HTR-8/SVneo (cell line): Measurements from ENCODE around the gene GALNT10.

Source experiments
- DNase-seq: peaks from one replicate; pipeline ENCODE4 v3.0.0; 2011; ENCODE audit warnings: low spot score, mixed read lengths; ENCODE audit not compliant: insufficient read length
- FAIRE-seq: peaks from 2 replicates; lab custom pipeline; 2011; peaks lifted over from hg19 to GRCh38; lab: Jason Lieb, UNC

GALNT10 gene

GRCh38 chr5:154201108-154201769 is 10.7 kb downstream of the GALNT10 start:
- FAIRE-seq (no peak), DNase-seq (no peak)

DNA sequence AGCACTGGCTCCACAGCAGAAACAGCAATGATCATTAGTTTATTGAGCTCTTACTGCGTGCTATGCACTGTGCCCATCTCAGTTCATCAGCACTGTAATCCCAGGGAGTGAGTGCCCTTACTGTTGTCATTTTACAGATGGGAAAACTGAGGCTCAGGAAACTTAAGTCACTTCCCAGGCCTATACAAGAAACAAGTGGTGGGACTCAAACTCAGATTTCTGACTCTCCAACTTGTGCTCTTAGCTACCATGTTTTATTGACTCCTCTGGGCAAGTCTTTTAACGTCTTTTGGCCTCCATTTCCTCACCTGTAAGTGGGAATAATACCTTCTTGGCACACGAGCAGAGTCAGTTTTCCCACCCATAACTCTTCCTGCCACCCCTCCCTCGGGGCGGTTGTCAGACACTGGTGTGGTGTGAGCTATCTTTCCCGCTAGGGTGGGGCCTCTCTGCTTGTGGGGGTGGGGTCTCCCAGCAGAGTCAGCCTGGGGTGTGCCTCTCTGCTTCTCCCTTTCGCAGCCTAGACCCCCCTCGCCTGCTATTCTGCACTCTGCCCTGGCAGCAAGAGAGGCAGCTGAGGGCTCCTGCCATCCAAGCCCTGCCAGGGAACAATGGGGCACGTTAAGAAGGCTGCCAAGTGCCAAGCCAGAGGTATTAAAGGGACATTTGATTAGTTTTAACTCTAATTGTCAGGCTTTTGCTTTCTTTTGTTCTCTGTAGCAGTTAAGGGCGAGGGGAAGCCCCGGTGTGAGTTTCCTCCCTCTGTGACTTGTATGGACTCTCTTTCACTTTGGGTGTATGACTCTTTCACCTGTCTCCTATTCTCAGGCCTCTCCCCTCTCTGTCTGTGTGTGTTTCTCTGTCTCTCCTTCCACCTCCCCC is 12.1 kb downstream of the GALNT10 start:
- DNase-seq: no peak
- no peak for FAIRE-seq

DNA sequence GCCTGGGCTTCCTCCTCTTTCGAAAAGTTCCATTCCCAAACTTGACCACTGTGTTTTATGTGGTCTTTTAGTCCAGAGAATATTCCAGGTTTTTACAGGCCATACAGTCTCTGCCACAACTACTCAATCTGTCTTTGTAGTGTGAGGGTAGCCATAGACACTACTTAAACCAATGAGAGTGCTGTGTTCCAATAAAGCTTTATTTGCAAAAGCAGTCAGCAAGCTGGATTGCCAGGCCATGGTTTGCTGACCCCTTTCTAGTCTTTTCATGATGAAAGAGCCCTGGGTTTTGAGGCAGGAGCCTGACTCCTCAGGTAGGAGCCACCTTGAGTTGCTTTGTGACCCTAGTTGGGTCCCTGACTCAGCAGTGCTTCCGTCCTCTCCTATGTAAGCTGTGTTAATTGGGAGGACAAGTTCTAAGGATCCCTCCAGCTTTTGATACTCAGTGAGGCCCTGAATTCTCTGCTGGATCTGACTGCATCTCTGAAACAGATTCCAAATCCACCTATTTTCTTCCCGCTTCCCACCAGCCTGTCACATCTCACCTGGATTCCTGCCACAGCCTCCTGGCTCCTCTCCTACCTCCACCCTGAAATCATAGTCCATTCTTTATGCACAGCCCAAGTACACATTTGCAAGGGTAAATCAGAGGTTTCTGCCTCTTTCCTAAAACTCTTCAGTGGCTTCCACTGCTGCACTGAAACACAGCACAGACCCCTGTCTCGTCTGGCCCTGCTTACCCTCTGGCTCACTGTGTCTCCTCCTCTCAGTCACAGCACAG is 13.5 kb downstream of the GALNT10 start:
- DNase-seq (no peak), FAIRE-seq (no peak)

DNA sequence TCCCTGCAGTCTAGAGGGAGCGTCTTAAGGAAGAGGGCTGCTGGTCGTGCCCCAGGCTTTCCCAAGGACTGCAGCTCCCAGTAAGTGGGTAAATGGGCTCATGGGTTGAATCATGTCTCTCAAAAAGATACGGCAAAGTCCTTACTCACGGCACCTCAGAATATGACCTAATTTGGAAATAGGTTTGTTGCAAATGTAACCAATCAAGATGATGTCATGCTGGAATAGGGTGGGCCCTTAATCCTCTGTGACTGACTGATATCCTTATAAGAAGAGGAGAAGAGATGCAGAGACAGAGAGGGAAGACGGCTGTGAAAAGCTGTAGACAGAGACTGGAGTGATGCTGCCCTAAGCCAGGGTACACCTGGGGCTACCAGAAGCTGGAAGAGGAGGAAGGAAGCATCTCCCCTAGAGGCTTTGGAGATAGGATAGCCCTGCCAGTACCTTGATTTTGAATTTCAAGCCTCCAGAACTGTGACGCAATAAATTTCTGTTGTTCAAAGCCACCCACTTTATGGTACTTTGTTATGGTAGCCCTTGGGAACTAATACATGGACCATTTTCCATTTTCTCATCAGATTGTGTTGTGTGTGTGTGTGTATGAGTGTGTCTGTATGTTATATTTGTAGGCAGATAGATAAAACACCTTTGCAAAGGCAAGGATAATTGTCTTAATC is 15.0 kb downstream of the GALNT10 start:
- no peak for DNase-seq
- FAIRE-seq: no peak

GRCh38 chr5:154206311-154206710 is 15.8 kb downstream of the GALNT10 start:
- FAIRE-seq (no peak), DNase-seq (no peak)

DNA sequence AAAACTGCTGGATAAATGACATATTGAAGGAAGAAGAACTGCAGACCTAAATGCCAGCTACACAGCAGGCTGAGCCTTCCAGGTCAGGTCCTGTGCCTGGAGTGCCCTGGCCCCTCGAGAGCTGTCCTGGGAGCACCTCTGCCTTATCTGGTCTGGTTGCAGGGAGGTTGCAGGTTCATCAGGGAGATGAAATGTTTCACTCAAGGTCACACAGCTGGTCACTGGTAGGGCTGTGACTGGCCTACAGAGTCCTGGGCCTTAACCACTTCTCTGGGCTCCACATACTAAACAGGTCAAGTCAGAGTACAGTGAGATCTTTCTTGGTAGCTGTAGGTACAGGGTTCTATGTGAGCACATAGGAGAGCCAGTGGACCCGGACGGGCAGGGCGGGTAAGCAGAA is 16.7 kb downstream of the GALNT10 start:
- FAIRE-seq (no peak), DNase-seq (no peak)

GRCh38 chr5:154209591-154210081 is 19.1 kb downstream of the GALNT10 start:
- DNase-seq: no peak
- FAIRE-seq: no peak

- DNase-seq (no peak), FAIRE-seq (no peak)
Observed at GRCh38 chr5:154210163-154210562, 19.6 kb downstream of the GALNT10 start.

DNA sequence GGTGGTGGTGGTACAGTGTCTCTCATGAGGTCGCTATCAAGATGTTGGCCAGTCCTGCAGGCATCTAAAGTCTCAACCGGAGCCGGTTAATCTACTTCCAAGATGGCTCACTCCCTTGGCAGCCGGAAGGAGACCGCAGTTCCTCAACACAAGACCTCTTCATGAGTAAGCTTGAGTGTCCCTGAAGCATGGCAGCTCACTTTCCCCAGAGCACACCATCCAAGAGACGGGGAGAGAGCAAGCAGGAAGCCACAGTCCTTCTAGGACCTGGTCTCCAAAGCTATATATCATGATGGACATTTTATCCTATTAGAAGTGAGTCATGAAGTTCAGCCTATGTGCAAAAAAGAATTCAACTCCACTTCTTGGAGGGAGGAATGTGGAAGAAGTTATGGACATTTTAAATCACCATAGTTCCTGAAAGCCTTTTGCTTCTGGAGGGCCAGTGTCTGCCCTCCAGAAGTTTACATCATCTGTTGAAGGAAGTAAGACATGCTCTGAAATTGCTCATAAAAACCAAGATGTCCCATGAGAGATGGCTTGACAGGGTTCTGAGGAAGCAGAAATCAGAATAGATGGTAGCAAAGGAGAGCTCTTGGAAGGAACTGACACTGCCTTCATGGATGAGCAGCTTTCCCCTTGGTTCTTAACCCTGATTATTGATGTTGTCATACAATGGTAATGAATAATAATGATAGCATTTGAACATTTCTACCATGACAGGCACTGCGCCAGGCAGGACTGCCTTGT is 21.3 kb downstream of the GALNT10 start:
- no peak for DNase-seq
- no peak for FAIRE-seq

DNA sequence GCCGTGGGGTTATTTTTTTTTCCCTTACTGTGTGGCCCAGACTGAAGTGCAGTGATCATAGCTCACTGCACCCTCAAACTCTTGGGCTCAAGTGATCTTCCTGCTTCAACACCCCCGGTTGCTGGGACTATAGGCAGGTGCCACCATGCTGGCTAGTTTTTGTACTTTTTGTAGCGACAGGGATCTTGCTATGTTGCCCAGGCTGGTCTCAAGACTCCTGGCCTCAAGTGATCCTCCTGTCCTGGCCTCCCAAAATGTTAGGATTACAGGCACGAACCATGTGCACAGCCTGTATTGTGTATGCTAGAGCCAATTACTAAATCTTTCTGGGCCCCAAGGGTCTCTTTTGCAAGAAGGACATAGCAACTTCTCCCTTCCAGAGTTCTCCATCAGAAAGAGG is 23.1 kb downstream of the GALNT10 start:
- FAIRE-seq: no peak
- no peak for DNase-seq

GRCh38 chr5:154214371-154215106 is 24.0 kb downstream of the GALNT10 start:
- no peak for FAIRE-seq
- peak; percentile 45 for DNase-seq

GRCh38 chr5:154215571-154216325 is 25.2 kb downstream of the GALNT10 start:
- FAIRE-seq: no peak

GRCh38 chr5:154217462-154217861 is 26.9 kb downstream of the GALNT10 start:
- DNase-seq (no peak), FAIRE-seq (no peak)

More at GRCh38 chr5:154215571-154216325, 25.2 kb downstream of the GALNT10 start:
- DNase-seq: no peak

DNA sequence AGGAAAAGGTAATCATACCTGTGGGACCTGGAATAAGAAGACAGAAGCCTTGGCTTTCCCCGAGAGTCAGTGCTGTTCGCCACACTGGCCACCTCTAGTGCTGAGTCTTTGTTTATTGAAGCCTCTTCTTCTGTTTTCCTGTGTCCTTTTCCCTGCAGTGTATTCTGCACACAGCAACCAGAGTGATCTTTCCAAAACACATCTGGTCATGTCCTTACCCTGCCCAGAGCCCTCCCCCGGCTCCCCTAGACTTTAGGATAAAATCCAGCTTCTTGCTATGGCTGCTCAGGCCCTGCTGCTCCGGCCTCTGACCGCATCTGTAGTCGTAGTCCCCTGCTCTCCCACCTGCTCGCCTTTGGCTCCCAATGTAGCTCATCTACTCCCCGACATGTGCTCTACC is 28.3 kb downstream of the GALNT10 start:
- DNase-seq: no peak
- no peak for FAIRE-seq

GRCh38 chr5:154220625-154221024 is 30.1 kb downstream of the GALNT10 start:
- FAIRE-seq (no peak), DNase-seq (peak; percentile 36)

GRCh38 chr5:154221371-154221896 is 30.9 kb downstream of the GALNT10 start:
- peak; percentile 58 for DNase-seq
- FAIRE-seq: peak; percentile 33

DNA sequence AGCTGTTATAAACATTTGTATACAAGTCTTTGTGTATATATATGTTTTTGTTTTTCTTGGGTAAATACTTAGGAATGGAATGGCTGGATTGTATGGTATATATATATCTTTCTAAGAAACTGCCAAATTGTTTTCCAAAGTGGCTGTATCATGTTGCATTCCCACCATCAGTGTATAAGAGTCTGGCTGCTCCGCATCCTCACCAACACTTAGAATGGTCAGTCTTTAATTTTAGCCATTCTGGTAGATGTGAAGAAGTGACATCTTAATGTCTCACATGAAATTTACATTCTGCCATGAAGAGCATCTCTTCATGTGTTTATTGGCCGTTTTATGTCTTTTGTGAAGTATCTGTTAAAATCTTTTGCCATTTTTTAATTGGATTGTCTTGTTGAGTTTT is 31.9 kb downstream of the GALNT10 start:
- DNase-seq: no peak
- no peak for FAIRE-seq

DNA sequence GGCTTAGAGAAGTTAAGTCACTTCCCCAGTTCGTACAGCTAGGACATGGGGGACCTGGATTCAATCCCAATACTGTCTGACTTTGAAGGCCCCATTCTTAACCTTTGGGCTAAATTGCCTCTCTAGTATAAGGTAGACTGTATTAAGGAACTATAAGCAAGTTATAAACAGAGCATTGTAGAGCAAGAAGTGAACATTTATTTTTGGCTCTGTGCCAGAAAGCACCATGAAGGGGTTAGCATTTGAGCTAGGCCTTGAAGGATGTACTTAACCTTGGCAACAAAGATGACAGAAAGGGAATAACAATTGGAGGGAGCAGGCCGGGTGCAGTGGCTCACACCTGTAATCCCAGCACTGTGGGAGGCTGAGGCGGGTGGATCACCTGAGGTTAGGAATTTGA is 32.8 kb downstream of the GALNT10 start:
- DNase-seq (no peak), FAIRE-seq (no peak)
